B cell (primary cell): Measurements from ENCODE around the gene GPR35.

Experiments used
- CTCF ChIP-seq: fragments of 200-600 bp; IDR thresholded peaks from one replicate; pipeline ENCODE4 v1.8.0; 2022; ENCODE audit warnings: antibody characterized with exemption, mild to moderate bottlenecking
- EZH2 ChIP-seq: IDR thresholded peaks from 2 replicates; pipeline ENCODE4 v1.6.1; 2012; ENCODE audit warnings: borderline replicate concordance, low read depth, mild to moderate bottlenecking, moderate library complexity, low read length; ENCODE audit not compliant: insufficient read depth, poor library complexity, severe bottlenecking

- TF ChIP-seq EZH2 (no peak), CTCF (no peak)
Observed at GRCh38 chr2:240620859-240621258, 4.4 kb upstream of the GPR35 start.
